ENCODE results near the gene PAXX.

GRCh38 chr9:136949817-136950655, 42.2 kb upstream of the PAXX start:
- TF ChIP-seq CTCF (IDR thresholded peaks at IDR 0.05): peak; percentile 36
- no peak for TF ChIP-seq EZH2 (IDR thresholded peaks at IDR 0.05; ENCODE audit: borderline replicate concordance, insufficient read depth, low read depth, low read length, poor library complexity, severe bottlenecking)
